ENCODE data around the gene OSBPL6.

DNA sequence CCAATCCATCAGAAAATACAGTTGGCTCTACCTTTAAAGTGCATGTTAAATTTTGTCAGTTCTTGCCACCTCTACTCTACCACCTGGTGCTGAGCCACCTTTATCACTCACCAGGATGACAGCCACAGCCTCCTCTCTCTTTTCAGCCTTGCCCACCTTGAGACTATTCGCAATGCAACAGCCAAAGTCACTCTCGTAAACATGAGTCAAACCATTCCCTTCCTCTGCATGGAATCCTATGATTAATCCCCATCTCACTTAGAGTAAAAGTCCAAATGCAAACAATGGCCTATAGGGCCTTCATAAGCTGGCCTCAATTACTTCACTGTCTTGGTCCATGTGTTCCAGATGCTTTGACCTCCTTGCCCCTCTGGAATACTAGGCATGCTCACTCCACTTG is 5.8 kb upstream of the OSBPL6 start:
- TF ChIP-seq EZH2 (IDR thresholded peaks at IDR 0.05) (no peak), POLR2AphosphoS5 (IDR thresholded peaks at IDR 0.05; ENCODE audit: borderline replicate concordance, low read depth, low read length) (no peak)

Measured in SK-N-MC (cell line).